Esophagus squamous epithelium (tissue), 4 donors: Measurements from ENCODE around the gene PLSCR3.

Experiments used
- CTCF ChIP-seq, 6 experiments: fragments of 450-650 bp in 4 of 6; fragments of 200-600 bp in 2 of 6; sonication (generic) in 2 of 6; IDR thresholded peaks; one replicate each; pipeline ENCODE4 v1.5.1; 2016 to 2019; ENCODE audit warnings: antibody characterized with exemption in 6 of 6, mild to moderate bottlenecking in 4 of 6, moderate library complexity in 4 of 6
- POLR2A ChIP-seq, 4 donors: fragments of 450-650 bp; IDR thresholded peaks; one replicate each; pipeline ENCODE4 v1.6.1; 2017; ENCODE audit warnings: antibody characterized with exemption in 4 of 4, mild to moderate bottlenecking in 4 of 4, moderate library complexity in 3 of 4

- TF ChIP-seq CTCF (IDR thresholded peaks at IDR 0.05) (no peak), POLR2A (IDR thresholded peaks at IDR 0.05) (no peak)
These were observed 24.5 kb downstream of the PLSCR3 start for GRCh38 chr17:7369825-7370224.
